Measurements from ENCODE around the gene SREK1. TPM values are rescaled to one million over a fixed set of nuclear protein-coding genes. Genes with fewer than 3 reads are reported as not detected.

The SREK1 gene
- total RNA-seq, 1 donor from 2014 or later, result 66.1 TPM

DNA sequence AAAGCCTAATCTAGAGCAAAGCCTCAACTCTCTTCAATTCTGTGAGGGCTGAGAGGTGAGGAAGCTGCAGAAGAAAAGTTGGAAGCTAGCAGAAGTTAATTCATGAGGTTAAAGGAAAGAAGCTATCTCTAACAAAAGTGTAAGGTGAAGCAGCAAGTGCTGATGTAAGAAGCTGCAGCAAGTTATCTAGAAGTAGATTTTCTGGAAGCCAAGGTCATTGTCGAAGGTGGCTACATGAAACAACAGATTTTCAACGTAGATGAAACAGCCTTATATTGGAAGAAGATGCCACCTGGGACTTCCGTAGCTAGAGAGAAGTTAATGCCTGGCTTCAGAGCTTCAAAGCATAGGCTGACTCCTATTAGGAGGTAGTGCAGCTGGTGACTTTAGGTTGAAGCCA, 42.0 kb downstream of the SREK1 start:
- Histone ChIP-seq H3K4me1 (ENCODE audit: insufficient read depth, low read length) (no peaks in the 10 kb centered on the region), H3K4me3 (ENCODE audit: insufficient read depth, low read depth, low read length) (no peak overlapping the region), H3K27ac (ENCODE audit: low read depth, low read length) (no peak overlapping the region), H4K20me1 (ENCODE audit: insufficient read depth, low read length) (peaks cover 5% of the 10 kb centered on the region), H3K27me3 (ENCODE audit: insufficient read depth, low read length) (no peaks in the 10 kb centered on the region), H3K9me3 (ENCODE audit: insufficient read depth, low read depth, low read length) (no peaks in the 10 kb centered on the region), H3K36me3 (ENCODE audit: insufficient read depth, low read length) (peaks cover 8% of the 10 kb centered on the region), H3K4me2 (ENCODE audit: low read length) (no peak overlapping the region), H3K9ac (ENCODE audit: low read length) (no peak overlapping the region), H2AFZ (ENCODE audit: low read depth, low read length) (no peak overlapping the region), H3K79me2 (ENCODE audit: insufficient read depth, low read length) (no peaks in the 10 kb centered on the region)
- H3K9me3 Mint-ChIP-seq (ENCODE audit: unreplicated experiment), result no peaks in the 10 kb centered on the region
- TF ChIP-seq, protein P1, sequence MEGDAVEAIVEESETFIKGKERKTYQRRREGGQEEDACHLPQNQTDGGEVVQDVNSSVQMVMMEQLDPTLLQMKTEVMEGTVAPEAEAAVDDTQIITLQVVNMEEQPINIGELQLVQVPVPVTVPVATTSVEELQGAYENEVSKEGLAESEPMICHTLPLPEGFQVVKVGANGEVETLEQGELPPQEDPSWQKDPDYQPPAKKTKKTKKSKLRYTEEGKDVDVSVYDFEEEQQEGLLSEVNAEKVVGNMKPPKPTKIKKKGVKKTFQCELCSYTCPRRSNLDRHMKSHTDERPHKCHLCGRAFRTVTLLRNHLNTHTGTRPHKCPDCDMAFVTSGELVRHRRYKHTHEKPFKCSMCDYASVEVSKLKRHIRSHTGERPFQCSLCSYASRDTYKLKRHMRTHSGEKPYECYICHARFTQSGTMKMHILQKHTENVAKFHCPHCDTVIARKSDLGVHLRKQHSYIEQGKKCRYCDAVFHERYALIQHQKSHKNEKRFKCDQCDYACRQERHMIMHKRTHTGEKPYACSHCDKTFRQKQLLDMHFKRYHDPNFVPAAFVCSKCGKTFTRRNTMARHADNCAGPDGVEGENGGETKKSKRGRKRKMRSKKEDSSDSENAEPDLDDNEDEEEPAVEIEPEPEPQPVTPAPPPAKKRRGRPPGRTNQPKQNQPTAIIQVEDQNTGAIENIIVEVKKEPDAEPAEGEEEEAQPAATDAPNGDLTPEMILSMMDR (IDR thresholded peaks at IDR 0.05; ENCODE audit: insufficient read depth, low read depth, low read length), result no peak
- no peak for TF ChIP-seq EZH2 (IDR thresholded peaks at IDR 0.05; ENCODE audit: insufficient read depth, low read length)
- H3K27ac Mint-ChIP-seq (ENCODE audit: unreplicated experiment), result no peak overlapping the region
- no peaks in the 10 kb centered on the region for H3K4me1 Mint-ChIP-seq (ENCODE audit: low read depth, unreplicated experiment)
- DNase-seq (ENCODE audit: low read depth) (no peak), FAIRE-seq (no peak)
- peaks cover 12% of the 10 kb centered on the region for H3K36me3 Mint-ChIP-seq (ENCODE audit: low read depth, unreplicated experiment)
- no peak overlapping the region for H3K4me3 Mint-ChIP-seq (ENCODE audit: unreplicated experiment)
- H3K27me3 Mint-ChIP-seq (ENCODE audit: low read depth, unreplicated experiment), result no peaks in the 10 kb centered on the region

DNA sequence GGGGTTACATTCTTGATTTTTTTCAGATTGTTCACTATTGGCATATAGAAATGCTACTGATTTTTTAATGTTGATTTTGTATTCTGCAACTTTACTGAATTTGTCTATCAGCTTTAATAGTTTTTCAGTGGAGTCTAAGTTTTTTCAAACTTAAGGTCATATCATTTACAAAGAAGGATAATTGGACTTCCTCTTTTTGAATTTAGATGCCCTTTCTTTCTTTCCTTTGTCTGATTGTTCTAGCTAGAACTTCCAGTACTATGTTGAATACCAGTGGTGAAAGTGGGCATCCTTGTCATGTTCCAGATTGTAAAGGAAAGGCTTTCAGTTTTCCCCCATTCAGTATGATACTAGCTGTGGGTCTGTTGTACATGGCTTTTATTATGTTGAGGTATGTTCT, 49.3 kb downstream of the SREK1 start:
- Mint-ChIP-seq H3K27me3 (ENCODE audit: low read depth, unreplicated experiment) (no peaks in the 10 kb centered on the region), H3K27ac (ENCODE audit: unreplicated experiment) (no peak overlapping the region), H3K4me3 (ENCODE audit: unreplicated experiment) (no peak overlapping the region), H3K4me1 (ENCODE audit: low read depth, unreplicated experiment) (peaks cover 7% of the 10 kb centered on the region), H3K36me3 (ENCODE audit: low read depth, unreplicated experiment) (peaks cover 13% of the 10 kb centered on the region), H3K9me3 (ENCODE audit: unreplicated experiment) (no peaks in the 10 kb centered on the region)
- H3K27me3 ChIP-seq (ENCODE audit: insufficient read depth, low read length), result no peaks in the 10 kb centered on the region
- no peak overlapping the region for H2AFZ ChIP-seq (ENCODE audit: low read depth, low read length)
- FAIRE-seq (no peak), DNase-seq (ENCODE audit: low read depth) (no peak)
- peaks cover 12% of the 10 kb centered on the region for H3K4me1 ChIP-seq (ENCODE audit: insufficient read depth, low read length)
- no peak overlapping the region for H3K4me2 ChIP-seq (ENCODE audit: low read length)
- H3K36me3 ChIP-seq (ENCODE audit: insufficient read depth, low read length), result no peaks in the 10 kb centered on the region
- no peaks in the 10 kb centered on the region for H3K79me2 ChIP-seq (ENCODE audit: insufficient read depth, low read length)
- no peaks in the 10 kb centered on the region for H3K9me3 ChIP-seq (ENCODE audit: insufficient read depth, low read depth, low read length)
- no peak overlapping the region for H3K9ac ChIP-seq (ENCODE audit: low read length)
- no peak for TF ChIP-seq EZH2 (IDR thresholded peaks at IDR 0.05; ENCODE audit: insufficient read depth, low read length)
- TF ChIP-seq, protein P1 (IDR thresholded peaks at IDR 0.05; ENCODE audit: insufficient read depth, low read depth, low read length), result no peak
- no peak overlapping the region for H3K27ac ChIP-seq (ENCODE audit: low read depth, low read length)
- no peak overlapping the region for H3K4me3 ChIP-seq (ENCODE audit: insufficient read depth, low read depth, low read length)
- H4K20me1 ChIP-seq (ENCODE audit: insufficient read depth, low read length), result peaks cover 4% of the 10 kb centered on the region

DNA sequence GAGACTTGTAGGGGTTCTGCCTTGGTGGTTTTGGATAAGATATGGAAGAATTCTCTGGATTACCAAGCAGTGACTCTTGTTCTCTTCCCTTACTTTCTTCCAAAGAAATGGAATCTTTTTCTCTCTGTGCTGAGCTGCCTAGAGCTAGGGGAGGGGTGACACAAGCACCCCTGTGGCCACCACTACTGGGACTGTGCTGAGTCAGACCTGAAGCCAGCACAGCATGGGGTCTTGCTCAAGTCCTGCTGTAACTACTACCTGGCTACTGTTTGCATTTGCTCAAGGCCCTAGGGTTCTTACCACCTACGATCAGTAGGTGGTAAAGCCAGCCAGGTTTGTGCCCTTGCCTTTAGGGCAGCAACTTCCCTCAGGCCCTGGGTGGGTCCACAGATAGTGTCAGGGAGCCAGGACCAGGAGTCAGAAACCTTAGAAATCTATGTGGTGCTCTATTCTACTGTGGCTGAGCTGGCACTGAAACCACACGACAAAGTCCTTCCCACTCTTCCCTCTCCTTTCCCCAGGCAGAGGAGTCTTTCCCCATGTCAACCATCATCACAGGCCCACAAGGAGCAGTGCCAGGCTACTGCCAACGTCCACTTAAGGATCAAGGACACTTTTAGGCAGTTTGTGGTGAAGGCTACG, 53.8 kb downstream of the SREK1 start:
- no peaks in the 10 kb centered on the region for H3K27me3 ChIP-seq (ENCODE audit: insufficient read depth, low read length)
- no peak overlapping the region for H3K9ac ChIP-seq (ENCODE audit: low read length)
- Mint-ChIP-seq H3K27me3 (ENCODE audit: low read depth, unreplicated experiment) (no peaks in the 10 kb centered on the region), H3K9me3 (ENCODE audit: unreplicated experiment) (no peaks in the 10 kb centered on the region), H3K4me3 (ENCODE audit: unreplicated experiment) (no peak overlapping the region), H3K27ac (ENCODE audit: unreplicated experiment) (no peak overlapping the region), H3K4me1 (ENCODE audit: low read depth, unreplicated experiment) (peaks cover 13% of the 10 kb centered on the region), H3K36me3 (ENCODE audit: low read depth, unreplicated experiment) (peaks cover 9% of the 10 kb centered on the region)
- no peak overlapping the region for H3K27ac ChIP-seq (ENCODE audit: low read depth, low read length)
- no peaks in the 10 kb centered on the region for H3K9me3 ChIP-seq (ENCODE audit: insufficient read depth, low read depth, low read length)
- no peak for TF ChIP-seq EZH2 (IDR thresholded peaks at IDR 0.05; ENCODE audit: insufficient read depth, low read length)
- TF ChIP-seq, protein P1 (IDR thresholded peaks at IDR 0.05; ENCODE audit: insufficient read depth, low read depth, low read length), result no peak
- no peaks in the 10 kb centered on the region for H3K36me3 ChIP-seq (ENCODE audit: insufficient read depth, low read length)
- no peaks in the 10 kb centered on the region for H3K79me2 ChIP-seq (ENCODE audit: insufficient read depth, low read length)
- peaks cover 4% of the 10 kb centered on the region for H4K20me1 ChIP-seq (ENCODE audit: insufficient read depth, low read length)
- no peak overlapping the region for H3K4me3 ChIP-seq (ENCODE audit: insufficient read depth, low read depth, low read length)
- FAIRE-seq, result no peak
- H2AFZ ChIP-seq (ENCODE audit: low read depth, low read length), result no peak overlapping the region
- H3K4me2 ChIP-seq (ENCODE audit: low read length), result peak overlapping the region; percentile 6
- H3K4me1 ChIP-seq (ENCODE audit: insufficient read depth, low read length), result peaks cover 12% of the 10 kb centered on the region
- peak; percentile 66 for DNase-seq (ENCODE audit: low read depth)

All from astrocyte (in vitro differentiated cells and primary cell).